Stimulated activated CD8-positive, alpha-beta memory T cell treated with anti-CD3 and anti-CD28 coated beads, Interleukin-12 subunit alpha, Interleukin-12 subunit beta, amount 100 ng/mL, for 1 hour (primary cell): ENCODE measurements around the gene GRAMD2A.

Experiments used
- DNase-seq: peaks from one replicate; pipeline ENCODE4 v3.0.0-alpha.2; 2020; ENCODE audit warnings: low read depth

The GRAMD2A gene

GRCh38 chr15:72167445-72167844 is 30.1 kb downstream of the GRAMD2A start:
- no peak for DNase-seq

GRCh38 chr15:72166716-72167417 is 30.7 kb downstream of the GRAMD2A start:
- DNase-seq = no peak

GRCh38 chr15:72163719-72164118 is 33.9 kb downstream of the GRAMD2A start:
- DNase-seq = no peak

GRCh38 chr15:72162569-72162968 is 35.0 kb downstream of the GRAMD2A start:
- no peak for DNase-seq

GRCh38 chr15:72161361-72162132 is 36.0 kb downstream of the GRAMD2A start:
- no peak for DNase-seq

- no peak for DNase-seq
These were observed 36.8 kb downstream of the GRAMD2A start for GRCh38 chr15:72160696-72161245.

- no peak for DNase-seq
These were observed 40.7 kb downstream of the GRAMD2A start for GRCh38 chr15:72156928-72157327.

- peak; percentile 73 for DNase-seq
These were observed 41.7 kb downstream of the GRAMD2A start for GRCh38 chr15:72155635-72156616.

GRCh38 chr15:72155003-72155621 is 42.5 kb downstream of the GRAMD2A start:
- DNase-seq = no peak

- no peak for DNase-seq
These were observed 43.3 kb downstream of the GRAMD2A start for GRCh38 chr15:72154316-72154715.

GRCh38 chr15:72153269-72154000 is 44.2 kb downstream of the GRAMD2A start:
- DNase-seq = no peak

- DNase-seq = no peak
These were observed 50.2 kb downstream of the GRAMD2A start for GRCh38 chr15:72147418-72147817.

- no peak for DNase-seq
These were observed 50.7 kb downstream of the GRAMD2A start for GRCh38 chr15:72146934-72147333.

GRCh38 chr15:72146221-72146620 is 51.4 kb downstream of the GRAMD2A start:
- no peak for DNase-seq

- DNase-seq = no peak
These were observed 56.2 kb downstream of the GRAMD2A start for GRCh38 chr15:72141171-72142084.

- DNase-seq = no peak
These were observed 57.5 kb downstream of the GRAMD2A start for GRCh38 chr15:72140088-72140487.

GRCh38 chr15:72139667-72140066 is 57.9 kb downstream of the GRAMD2A start:
- no peak for DNase-seq

GRCh38 chr15:72136170-72137051 is 61.2 kb downstream of the GRAMD2A start:
- no peak for DNase-seq

- no peak for DNase-seq
These were observed 61.9 kb downstream of the GRAMD2A start for GRCh38 chr15:72135719-72136118.
